Memory B cell (primary cell): Measurements from ENCODE around the gene PAK6.

Experiments
- ATAC-seq: fragments of 150-1000 bp; cut with Tn5 transposase; 2 replicates; pipeline ENCODE4 v1.10.0; 2021; ENCODE audit warnings: low read depth, mild to moderate bottlenecking, moderate library complexity
- DNase-seq, 2 donors: peaks; one replicate each; pipeline ENCODE4 v3.0.0; 2022; ENCODE audit warnings: low spot score in 2 of 2
- H3K27ac Mint-ChIP-seq: one replicate; pipeline ENCODE4 v1.8.0; 2022; ENCODE audit warnings: mild to moderate bottlenecking, moderate library complexity, mixed read lengths
- H3K27me3 Mint-ChIP-seq: one replicate; pipeline ENCODE4 v1.8.0; 2022; ENCODE audit warnings: mixed read lengths
- H3K36me3 Mint-ChIP-seq: one replicate; pipeline ENCODE4 v1.8.0; 2022; ENCODE audit warnings: mild to moderate bottlenecking, mixed read lengths
- H3K4me1 Mint-ChIP-seq: one replicate; pipeline ENCODE4 v1.8.0; 2022; ENCODE audit warnings: mixed read lengths
- H3K4me3 Mint-ChIP-seq: one replicate; pipeline ENCODE4 v1.8.0; 2022; ENCODE audit warnings: mild to moderate bottlenecking, moderate library complexity, mixed read lengths
- H3K9me3 Mint-ChIP-seq: one replicate; pipeline ENCODE4 v1.8.0; 2022; ENCODE audit warnings: mixed read lengths

Gene PAK6

GRCh38 chr15:40317580-40317979 is 78.7 kb downstream of the PAK6 start:
- Mint-ChIP-seq H3K4me1 (peaks cover 18% of the 10 kb centered on the region), H3K9me3 (no peaks in the 10 kb centered on the region), H3K27ac (no peak overlapping the region), H3K4me3 (no peak overlapping the region), H3K27me3 (peaks cover 5% of the 10 kb centered on the region), H3K36me3 (no peaks in the 10 kb centered on the region)
- DNase-seq = no peak
- no peak for ATAC-seq

- DNase-seq (no peak), ATAC-seq (no peak)
- peaks cover 3% of the 10 kb centered on the region for H3K27me3 Mint-ChIP-seq
- no peaks in the 10 kb centered on the region for H3K9me3 Mint-ChIP-seq
- peaks cover 24% of the 10 kb centered on the region for H3K4me1 Mint-ChIP-seq
- no peak overlapping the region for H3K4me3 Mint-ChIP-seq
- H3K36me3 Mint-ChIP-seq = no peaks in the 10 kb centered on the region
- no peak overlapping the region for H3K27ac Mint-ChIP-seq
Observed at GRCh38 chr15:40320409-40320808, 81.5 kb downstream of the PAK6 start.

GRCh38 chr15:40320931-40321371 is 82.1 kb downstream of the PAK6 start:
- Mint-ChIP-seq H3K36me3 (no peaks in the 10 kb centered on the region), H3K27ac (no peak overlapping the region), H3K27me3 (peaks cover 3% of the 10 kb centered on the region), H3K4me1 (peaks cover 24% of the 10 kb centered on the region), H3K9me3 (no peaks in the 10 kb centered on the region), H3K4me3 (no peak overlapping the region)
- ATAC-seq (peak; percentile 11), DNase-seq (peak in 1 of 2 donors; percentile 62)

GRCh38 chr15:40322531-40323238 is 83.8 kb downstream of the PAK6 start:
- no peaks in the 10 kb centered on the region for H3K9me3 Mint-ChIP-seq
- H3K27ac Mint-ChIP-seq = peak overlapping the region; percentile 3
- H3K4me3 Mint-ChIP-seq = peak overlapping the region; percentile 67
- DNase-seq = no peak
- no peaks in the 10 kb centered on the region for H3K36me3 Mint-ChIP-seq
- H3K27me3 Mint-ChIP-seq = peaks cover 3% of the 10 kb centered on the region
- no peak for ATAC-seq
- peaks cover 21% of the 10 kb centered on the region for H3K4me1 Mint-ChIP-seq

- H3K4me3 Mint-ChIP-seq = peak within 1 kb of the TSS; percentile 67
- peak; percentile 82 for DNase-seq
- H3K36me3 Mint-ChIP-seq = no peaks in the 10 kb centered on the region
- no peaks in the 10 kb centered on the region for H3K9me3 Mint-ChIP-seq
- peak within 1 kb of the TSS; percentile 3 for H3K27ac Mint-ChIP-seq
- H3K4me1 Mint-ChIP-seq = peaks cover 24% of the 10 kb centered on the region
- peak; percentile 88 for ATAC-seq
- peaks cover 3% of the 10 kb centered on the region for H3K27me3 Mint-ChIP-seq
Observed at GRCh38 chr15:40323239-40323952, 84.5 kb downstream of the PAK6 start, which contains the start of gene INAFM2. INAFM2 (plus strand) TSS chr15:40323692; CDS start chr15:40324056, 364 bp downstream.

- DNase-seq (no peak), ATAC-seq (peak; percentile 8)
- no peak overlapping the region for H3K27ac Mint-ChIP-seq
- H3K27me3 Mint-ChIP-seq = peaks cover 3% of the 10 kb centered on the region
- peaks cover 24% of the 10 kb centered on the region for H3K4me1 Mint-ChIP-seq
- no peaks in the 10 kb centered on the region for H3K9me3 Mint-ChIP-seq
- H3K4me3 Mint-ChIP-seq = peak overlapping the region; percentile 77
- no peaks in the 10 kb centered on the region for H3K36me3 Mint-ChIP-seq
Observed at GRCh38 chr15:40323953-40324937, 85.4 kb downstream of the PAK6 start.

GRCh38 chr15:40325188-40325587 is 86.3 kb downstream of the PAK6 start:
- Mint-ChIP-seq H3K4me1 (peaks cover 22% of the 10 kb centered on the region), H3K4me3 (peak overlapping the region; percentile 77), H3K36me3 (no peaks in the 10 kb centered on the region), H3K27me3 (peaks cover under 1% of the 10 kb centered on the region), H3K9me3 (no peaks in the 10 kb centered on the region), H3K27ac (no peak overlapping the region)
- no peak for ATAC-seq
- no peak for DNase-seq

GRCh38 chr15:40325700-40326099 is 86.8 kb downstream of the PAK6 start:
- no peak overlapping the region for H3K27ac Mint-ChIP-seq
- ATAC-seq = no peak

More at GRCh38 chr15:40325700-40326099, 86.8 kb downstream of the PAK6 start:
- Mint-ChIP-seq H3K4me1 (peaks cover 20% of the 10 kb centered on the region), H3K36me3 (no peaks in the 10 kb centered on the region), H3K27me3 (no peaks in the 10 kb centered on the region), H3K9me3 (no peaks in the 10 kb centered on the region), H3K4me3 (no peak overlapping the region)
- no peak for DNase-seq
